HS-27A (cell line): ENCODE data around the gene DOCK4.

Experiments used
- DNase-seq: peaks from one replicate; pipeline ENCODE4 v3.0.0-alpha.2; 2012; ENCODE audit warnings: low read depth, missing footprints

The DOCK4 gene

DNA sequence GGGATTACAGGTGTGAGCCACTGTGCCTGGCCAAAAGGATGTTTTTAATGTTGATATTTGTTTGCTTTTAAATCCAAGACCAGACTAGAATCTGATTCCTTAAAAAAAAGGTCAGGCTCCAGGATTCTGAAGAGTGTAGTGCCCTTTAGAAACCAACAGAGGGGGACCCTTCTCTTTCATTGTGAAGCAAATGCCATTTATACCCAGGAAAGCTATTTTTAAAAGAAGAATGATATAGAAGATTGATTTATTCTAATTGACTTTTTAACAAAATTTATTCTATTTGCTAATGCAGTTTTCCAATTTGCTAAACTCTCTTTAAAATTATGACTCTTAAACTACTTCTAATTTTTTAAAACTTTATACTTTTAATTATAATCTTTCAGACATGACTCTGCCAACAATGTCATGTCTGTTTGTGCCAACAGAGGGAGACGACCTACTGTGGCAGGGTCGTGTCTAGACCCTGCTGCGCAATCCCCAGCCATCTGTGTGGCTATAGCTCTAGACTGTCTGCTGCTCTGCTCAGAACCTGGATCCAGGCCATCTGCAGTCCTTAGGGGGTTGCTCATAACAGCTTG is 442.9 kb downstream of the DOCK4 start:
- no peak for DNase-seq

- no peak for DNase-seq
These were observed 443.4 kb downstream of the DOCK4 start for GRCh38 chr7:111762799-111763198.

GRCh38 chr7:111762211-111762610 is 444.0 kb downstream of the DOCK4 start:
- DNase-seq: no peak

- no peak for DNase-seq
These were observed 446.2 kb downstream of the DOCK4 start for GRCh38 chr7:111760043-111760442.

DNA sequence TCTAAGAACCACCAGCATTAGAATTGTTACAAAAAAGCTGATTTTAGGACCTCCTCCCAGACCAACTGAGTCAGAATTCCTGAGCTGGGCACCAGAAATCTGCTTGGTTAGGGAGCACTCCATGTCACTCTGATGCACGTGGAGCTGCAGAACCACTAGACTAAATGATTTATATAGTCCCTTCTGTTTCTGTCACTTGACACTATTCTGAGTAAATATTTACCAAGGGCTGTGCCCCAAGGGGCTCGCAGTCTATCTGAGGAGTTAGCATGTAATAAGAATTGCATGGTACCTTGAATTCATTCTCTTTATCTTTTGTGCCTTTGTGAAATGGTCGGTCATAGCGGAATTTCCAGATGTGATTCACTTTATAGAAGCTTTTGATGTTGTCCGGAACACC is 447.9 kb downstream of the DOCK4 start:
- no peak for DNase-seq

DNA sequence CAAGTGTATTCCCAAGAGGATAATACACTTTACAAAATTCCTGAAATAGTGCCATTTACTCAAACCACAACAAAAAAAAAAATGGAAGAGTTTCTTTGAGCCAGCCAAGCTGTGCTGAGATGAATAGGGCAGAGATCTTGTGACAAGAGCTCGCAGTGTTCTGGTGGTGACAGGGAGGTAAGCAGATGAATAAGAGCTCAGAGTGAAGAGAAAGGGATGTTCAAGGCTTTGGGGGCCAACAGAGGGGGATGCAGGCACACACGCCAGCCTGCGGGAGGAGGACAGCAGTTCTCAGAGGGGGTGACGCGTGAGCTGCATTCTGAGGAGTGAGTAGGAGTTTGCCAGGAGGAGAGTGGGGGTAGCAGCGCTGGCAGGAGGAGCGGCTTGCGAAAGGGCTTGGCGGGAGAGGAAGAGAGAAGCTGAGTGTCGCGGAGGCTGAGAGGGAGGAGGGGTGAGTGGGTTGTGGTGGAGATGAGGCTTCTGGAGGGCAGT is 449.5 kb downstream of the DOCK4 start:
- no peak for DNase-seq

- DNase-seq: no peak
These were observed 450.8 kb downstream of the DOCK4 start for GRCh38 chr7:111755383-111755782.

GRCh38 chr7:111753968-111754367 is 452.2 kb downstream of the DOCK4 start:
- DNase-seq: no peak

DNA sequence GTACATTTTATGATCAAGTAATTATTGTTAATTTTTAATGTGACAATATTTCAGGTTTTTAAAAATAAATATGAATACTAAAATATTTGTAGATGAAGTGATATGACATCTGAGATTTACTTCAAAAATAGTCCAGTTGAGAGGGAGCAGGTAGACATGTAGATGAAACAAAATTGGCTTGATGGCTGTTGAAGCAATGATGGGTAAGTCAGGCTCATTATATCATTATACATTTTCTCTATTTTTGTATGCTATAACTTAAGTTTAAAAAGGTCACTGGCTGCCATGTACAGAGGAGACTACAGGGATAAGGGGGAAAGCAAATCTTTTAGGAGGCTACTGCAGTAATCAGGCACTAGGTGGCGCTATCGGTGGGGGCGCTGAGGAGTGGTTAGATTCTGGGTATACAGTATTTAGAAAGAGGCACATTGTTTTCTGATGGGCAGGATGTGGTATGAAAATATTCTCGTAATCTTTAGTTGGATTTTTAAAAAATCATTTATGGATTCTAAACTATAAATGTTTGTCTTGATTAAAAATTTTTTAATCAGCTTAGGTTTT is 454.1 kb downstream of the DOCK4 start:
- DNase-seq: no peak

GRCh38 chr7:111750878-111751277 is 455.3 kb downstream of the DOCK4 start:
- no peak for DNase-seq

GRCh38 chr7:111750228-111750627 is 456.0 kb downstream of the DOCK4 start:
- DNase-seq: no peak

- no peak for DNase-seq
These were observed 456.6 kb downstream of the DOCK4 start for GRCh38 chr7:111749625-111750024.

GRCh38 chr7:111747718-111748117 is 458.5 kb downstream of the DOCK4 start:
- DNase-seq: no peak

DNA sequence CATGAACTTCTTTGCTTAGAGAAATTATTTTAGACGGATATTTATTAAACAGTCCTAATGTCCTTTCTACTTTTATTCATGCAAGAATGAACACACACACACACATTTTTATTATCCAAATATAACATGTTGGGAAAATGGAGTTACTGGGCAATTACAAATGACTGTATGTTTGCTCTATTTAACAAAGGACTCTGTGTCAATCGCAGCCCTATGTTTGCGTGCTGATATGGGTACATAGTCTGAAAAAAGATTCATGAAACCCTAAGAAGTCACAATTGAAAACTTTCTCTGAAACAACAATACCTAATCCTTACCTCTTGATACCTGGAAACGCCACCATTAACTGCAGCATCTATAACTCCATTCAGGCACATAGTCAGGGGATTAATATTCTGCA is 459.2 kb downstream of the DOCK4 start:
- DNase-seq: no peak

DNA sequence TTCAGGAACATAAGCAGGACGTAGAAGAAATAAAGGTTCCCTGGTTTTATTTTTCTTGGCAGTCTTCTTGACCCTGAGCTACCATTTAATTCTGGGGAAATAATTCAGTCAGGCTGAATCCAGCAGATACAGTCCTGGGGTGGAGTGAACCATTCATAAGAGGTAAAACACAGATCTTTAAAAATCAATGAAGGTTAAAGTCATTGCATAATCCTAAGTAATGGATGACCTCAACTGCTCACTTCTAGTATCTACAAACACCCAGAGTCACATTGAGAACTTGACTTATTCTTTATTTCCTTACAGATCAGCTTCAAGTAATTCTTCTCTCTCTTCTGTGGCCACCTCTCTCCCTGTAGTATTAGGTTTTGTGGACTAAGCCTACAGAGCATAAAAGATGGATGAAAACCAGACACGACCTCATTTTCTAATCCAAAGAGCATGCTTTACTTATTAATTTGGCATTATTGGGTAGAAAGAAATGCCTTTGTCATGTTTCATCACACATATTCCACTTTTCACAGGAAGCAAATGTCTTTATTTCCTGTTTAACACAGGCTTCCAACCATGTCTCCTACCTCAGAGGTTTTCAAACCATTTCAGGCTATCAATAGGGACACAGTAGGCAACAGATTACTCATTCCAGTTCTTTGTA is 461.6 kb downstream of the DOCK4 start:
- no peak for DNase-seq

DNA sequence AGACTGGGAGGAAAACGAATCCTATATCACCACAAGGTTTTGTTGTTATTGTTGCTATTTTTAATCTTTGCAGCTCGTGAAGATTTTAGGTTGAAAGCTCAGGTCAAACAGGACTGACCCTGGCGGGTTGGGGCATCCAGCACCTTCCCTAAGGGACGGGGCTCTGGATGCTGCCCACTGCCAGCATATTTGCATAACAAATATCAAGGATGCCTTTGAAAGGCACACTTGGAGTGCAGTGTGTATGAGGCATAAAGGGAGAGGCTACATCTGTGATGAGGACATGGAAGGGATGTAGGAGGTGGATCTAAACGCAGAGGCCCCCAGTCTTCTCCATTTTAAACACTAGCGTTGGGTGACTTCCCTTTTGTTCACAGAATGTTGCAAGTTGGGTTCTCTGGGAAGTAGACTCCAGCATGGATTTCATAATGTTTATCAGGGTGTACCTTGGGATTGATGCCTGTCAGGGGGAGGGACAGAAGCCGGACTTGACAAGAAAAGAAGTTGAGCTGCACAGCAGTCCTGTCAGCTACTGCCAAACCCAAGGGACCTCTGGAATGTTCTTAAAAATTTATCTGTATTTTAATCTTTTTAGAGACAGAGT is 462.9 kb downstream of the DOCK4 start:
- no peak for DNase-seq

- DNase-seq: no peak
These were observed 464.4 kb downstream of the DOCK4 start for GRCh38 chr7:111741811-111742240.

DNA sequence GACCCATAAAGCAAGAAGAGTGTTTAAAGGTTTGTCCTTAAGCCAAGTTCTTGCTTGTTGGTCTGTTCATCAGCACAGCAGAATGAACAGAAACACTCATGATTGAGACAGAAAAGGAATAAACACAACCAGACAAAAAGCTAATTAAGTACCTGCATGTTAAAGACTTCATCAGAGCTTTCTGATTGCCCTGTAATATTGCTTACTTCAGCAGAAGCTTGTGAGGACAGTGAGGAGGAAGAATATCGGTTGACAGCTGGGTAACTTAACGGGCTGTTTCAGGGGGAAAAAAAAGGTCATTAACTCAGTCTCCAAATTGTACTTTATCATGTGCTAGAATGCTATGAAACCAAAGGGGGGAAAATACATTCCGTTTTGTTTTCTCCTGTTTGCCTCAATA is 465.3 kb downstream of the DOCK4 start:
- no peak for DNase-seq

GRCh38 chr7:111736552-111736874 is 469.7 kb downstream of the DOCK4 start:
- DNase-seq: no peak

GRCh38 chr7:111735661-111736551 is 470.3 kb downstream of the DOCK4 start:
- DNase-seq: no peak

DNA sequence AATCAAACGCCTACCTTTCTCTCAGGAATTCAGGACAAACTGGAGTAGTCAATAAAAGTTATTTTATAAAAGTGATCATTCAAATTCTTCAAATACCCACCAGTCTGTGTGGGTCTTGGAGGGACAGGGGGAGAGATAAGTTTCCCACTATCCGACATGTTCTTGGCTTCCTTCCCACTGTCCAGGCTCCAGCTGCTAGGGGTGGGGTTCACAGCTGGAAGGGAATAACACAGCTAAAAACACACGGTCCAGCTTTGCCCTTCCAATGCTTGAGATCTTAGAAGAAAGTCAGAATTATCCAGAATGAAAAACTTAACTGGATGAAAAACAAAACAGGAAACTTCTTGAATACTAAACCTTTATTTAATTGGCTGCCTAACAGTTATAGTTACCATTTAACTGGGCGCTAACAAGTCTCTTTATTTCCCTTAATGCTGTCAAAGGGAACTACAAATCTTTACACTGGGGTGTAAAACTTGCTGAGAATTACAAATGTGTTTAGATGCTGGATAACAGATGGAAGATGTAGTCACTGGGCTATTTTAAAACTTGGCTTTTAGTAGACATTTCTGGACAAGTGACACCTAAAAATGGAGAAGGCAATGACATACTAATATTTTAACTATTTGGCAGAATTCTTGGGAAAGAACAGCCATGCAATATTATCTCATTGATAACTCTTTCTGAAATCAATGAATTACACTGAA is 471.1 kb downstream of the DOCK4 start:
- no peak for DNase-seq

- no peak for DNase-seq
These were observed 473.3 kb downstream of the DOCK4 start for GRCh38 chr7:111732923-111733322.
